HL-60 (cell line): ENCODE data around the gene FOXA1.

Experiments
- DNase-seq, 2 experiments: peaks; one replicate each; pipeline ENCODE4 v3.0.0-alpha.2; 2010 to 2020; ENCODE audit warnings: low read depth in 1 of 2, low spot score in 1 of 2
- H3K27ac ChIP-seq: fragments of 250-450 bp; sonication (Bioruptor Pico); replicated peaks from 2 replicates; pipeline ENCODE4 v1.5.1; 2020; ENCODE audit warnings: mild to moderate bottlenecking, moderate library complexity
- H3K27me3 ChIP-seq: fragments of 250-450 bp; sonication (Bioruptor Pico); 2 replicates; pipeline ENCODE4 v1.5.1; 2021; ENCODE audit warnings: mild to moderate bottlenecking, moderate library complexity; ENCODE audit not compliant: insufficient read depth, poor library complexity, severe bottlenecking
- H3K4me3 ChIP-seq: replicated peaks from 2 replicates; pipeline ENCODE4 v1.5.1; 2011; ENCODE audit warnings: mild to moderate bottlenecking, control low read depth, low read length; ENCODE audit not compliant: insufficient read depth
- GABPA ChIP-seq: IDR thresholded peaks from 2 replicates; pipeline ENCODE4 v1.6.1; 2012; ENCODE audit warnings: low read depth
- POLR2AphosphoS5 ChIP-seq: IDR thresholded peaks from 2 replicates; pipeline ENCODE4 v1.6.1; 2012; ENCODE audit warnings: low read depth
- REST ChIP-seq: IDR thresholded peaks from 2 replicates; pipeline ENCODE4 v1.6.1; 2012; ENCODE audit warnings: low read depth; ENCODE audit not compliant: insufficient replicate concordance
- SPI1 ChIP-seq: IDR thresholded peaks from 2 replicates; pipeline ENCODE4 v1.6.1; 2012; ENCODE audit warnings: low read depth, mild to moderate bottlenecking, borderline replicate concordance
- TF ChIP-seq, protein P1 (sequence below): IDR thresholded peaks from one replicate; pipeline ENCODE4 v1.5.1; 2011; ENCODE audit warnings: low read length, control low read depth, inconsistent platforms; ENCODE audit not compliant: insufficient read depth

FOXA1 gene

DNA sequence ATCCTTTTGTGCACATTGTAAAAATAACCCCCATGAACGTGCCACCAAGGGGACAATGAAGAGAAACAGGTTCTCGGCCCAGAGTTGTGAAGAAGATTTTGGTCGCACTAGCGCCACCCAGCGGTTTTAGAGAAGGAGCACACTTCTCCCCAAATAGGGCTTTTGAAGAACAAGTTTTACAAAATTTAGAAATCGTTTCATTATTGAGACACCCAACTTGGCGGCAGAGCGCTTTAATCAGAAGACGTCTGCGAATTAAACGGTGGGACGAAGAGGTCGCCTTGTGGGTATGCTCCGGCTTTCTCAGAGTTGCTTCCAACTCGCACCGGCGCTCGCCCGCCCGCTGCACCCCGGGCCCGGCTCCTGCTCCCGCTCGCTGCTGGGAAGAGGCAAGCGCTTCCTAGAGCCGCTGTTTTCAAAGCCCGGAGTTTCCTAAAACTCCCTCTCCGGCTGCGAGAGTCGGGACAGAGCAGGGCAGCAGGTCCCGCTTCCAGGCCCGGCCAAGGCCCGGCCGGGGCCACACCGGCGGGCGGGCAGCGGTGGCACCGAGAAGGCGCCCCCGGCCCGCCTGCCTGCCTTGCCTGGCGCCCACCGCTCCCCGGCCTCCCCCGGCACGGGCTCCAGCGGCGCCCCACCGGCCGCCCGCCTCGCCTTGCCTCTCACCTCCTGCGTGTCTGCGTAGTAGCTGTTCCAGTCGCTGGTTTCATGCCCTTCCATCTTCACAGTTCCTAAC, 645 bp downstream of the FOXA1 start:
- peaks cover 60% of the 10 kb centered on the region for H3K27me3 ChIP-seq
- H3K4me3 ChIP-seq = peak overlapping the region; percentile 40
- TF ChIP-seq GABPA = no peak
- TF ChIP-seq, protein P1, sequence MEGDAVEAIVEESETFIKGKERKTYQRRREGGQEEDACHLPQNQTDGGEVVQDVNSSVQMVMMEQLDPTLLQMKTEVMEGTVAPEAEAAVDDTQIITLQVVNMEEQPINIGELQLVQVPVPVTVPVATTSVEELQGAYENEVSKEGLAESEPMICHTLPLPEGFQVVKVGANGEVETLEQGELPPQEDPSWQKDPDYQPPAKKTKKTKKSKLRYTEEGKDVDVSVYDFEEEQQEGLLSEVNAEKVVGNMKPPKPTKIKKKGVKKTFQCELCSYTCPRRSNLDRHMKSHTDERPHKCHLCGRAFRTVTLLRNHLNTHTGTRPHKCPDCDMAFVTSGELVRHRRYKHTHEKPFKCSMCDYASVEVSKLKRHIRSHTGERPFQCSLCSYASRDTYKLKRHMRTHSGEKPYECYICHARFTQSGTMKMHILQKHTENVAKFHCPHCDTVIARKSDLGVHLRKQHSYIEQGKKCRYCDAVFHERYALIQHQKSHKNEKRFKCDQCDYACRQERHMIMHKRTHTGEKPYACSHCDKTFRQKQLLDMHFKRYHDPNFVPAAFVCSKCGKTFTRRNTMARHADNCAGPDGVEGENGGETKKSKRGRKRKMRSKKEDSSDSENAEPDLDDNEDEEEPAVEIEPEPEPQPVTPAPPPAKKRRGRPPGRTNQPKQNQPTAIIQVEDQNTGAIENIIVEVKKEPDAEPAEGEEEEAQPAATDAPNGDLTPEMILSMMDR = peak; percentile 66
- DNase-seq = peak; percentile 12 to 62
- H3K27ac ChIP-seq = no peak overlapping the region

DNA sequence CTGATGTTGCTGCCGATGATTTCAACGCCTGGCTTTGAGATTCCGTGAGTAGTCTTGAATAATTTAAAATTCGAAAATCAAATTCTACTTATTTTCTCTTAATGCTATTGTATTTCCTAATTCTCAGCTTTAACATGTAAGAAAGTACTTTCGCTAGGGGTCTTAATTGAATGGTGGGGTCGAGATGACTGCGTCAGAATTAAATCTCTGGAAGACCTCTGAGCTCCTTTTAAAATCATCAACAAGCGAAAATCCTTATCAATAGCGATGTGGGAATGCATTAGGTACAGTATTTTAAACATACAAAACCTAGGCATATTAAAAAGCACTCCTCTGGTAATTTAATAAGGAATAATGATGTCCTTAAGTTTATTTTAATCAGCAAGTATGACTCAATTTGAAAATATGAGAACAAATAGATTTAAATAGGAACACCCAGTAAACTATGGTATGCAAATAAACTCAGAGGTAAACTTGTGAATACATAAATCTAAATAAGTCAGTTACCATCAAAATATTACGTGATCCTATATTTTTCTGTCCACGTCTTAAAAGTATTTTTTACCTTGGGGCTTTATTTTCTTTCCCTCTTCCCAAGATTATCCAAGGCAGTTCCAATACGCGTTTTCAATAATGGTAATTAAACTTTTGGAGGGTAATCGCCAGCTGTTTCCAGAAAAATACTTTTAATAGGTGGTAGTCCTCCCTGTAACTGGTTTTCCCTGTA, 1.4 kb downstream of the FOXA1 start:
- DNase-seq = no peak
- H3K27ac ChIP-seq = no peak overlapping the region
- H3K4me3 ChIP-seq = no peak overlapping the region
- TF ChIP-seq GABPA (no peak), SPI1 (no peak), POLR2AphosphoS5 (no peak), REST (no peak)
- TF ChIP-seq, protein P1 = no peak
- peaks cover 60% of the 10 kb centered on the region for H3K27me3 ChIP-seq

GRCh38 chr14:37592482-37593408, 2.3 kb downstream of the FOXA1 start:
- TF ChIP-seq POLR2AphosphoS5 (no peak), SPI1 (no peak), REST (no peak)
- TF ChIP-seq, protein P1 = no peak
- peaks cover 60% of the 10 kb centered on the region for H3K27me3 ChIP-seq
- no peak overlapping the region for H3K4me3 ChIP-seq
- DNase-seq = no peak
- H3K27ac ChIP-seq = no peak overlapping the region
